T follicular helper cell (primary cell): ENCODE data around the gene ARL5A.

ENCODE experiments used
- DNase-seq: peaks from one replicate; pipeline ENCODE4 v3.0.0-alpha.2; 2020; ENCODE audit warnings: low read depth

Gene ARL5A

DNA sequence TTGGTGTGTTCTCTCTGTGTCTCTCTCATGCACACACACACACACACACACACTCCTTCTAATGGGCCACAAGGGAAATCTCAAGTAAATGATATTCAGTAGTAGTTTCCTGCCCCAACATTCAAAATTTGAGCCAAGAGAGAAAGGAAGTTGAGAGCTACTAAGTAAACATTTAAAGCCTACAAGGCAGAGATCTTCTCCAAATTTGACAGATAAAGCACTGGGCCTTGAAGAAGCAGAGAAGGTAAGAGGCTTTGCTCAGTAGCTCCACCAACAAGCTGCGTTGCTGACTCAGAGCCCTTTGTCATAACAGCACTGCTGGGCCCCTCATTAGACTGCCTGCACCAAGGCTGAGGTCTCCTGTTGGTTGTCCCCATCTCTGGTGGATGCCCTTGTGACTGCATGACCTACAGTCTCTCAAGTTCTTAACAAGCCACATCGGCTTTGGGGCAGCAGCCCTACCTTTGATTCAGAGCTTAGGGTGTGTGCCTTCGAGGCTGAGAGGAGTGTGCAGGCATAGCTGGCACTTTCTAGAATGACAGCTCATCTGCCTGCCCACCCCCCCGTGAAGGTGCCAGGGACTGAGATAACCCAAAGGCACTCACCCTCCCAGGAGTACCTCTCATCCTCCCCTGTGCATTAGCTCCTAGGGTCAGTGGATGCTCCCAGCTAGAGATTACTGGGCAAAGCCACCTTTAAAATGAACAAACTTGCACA lies 61.6 kb downstream of the ARL5A start:
- DNase-seq: no peak

DNA sequence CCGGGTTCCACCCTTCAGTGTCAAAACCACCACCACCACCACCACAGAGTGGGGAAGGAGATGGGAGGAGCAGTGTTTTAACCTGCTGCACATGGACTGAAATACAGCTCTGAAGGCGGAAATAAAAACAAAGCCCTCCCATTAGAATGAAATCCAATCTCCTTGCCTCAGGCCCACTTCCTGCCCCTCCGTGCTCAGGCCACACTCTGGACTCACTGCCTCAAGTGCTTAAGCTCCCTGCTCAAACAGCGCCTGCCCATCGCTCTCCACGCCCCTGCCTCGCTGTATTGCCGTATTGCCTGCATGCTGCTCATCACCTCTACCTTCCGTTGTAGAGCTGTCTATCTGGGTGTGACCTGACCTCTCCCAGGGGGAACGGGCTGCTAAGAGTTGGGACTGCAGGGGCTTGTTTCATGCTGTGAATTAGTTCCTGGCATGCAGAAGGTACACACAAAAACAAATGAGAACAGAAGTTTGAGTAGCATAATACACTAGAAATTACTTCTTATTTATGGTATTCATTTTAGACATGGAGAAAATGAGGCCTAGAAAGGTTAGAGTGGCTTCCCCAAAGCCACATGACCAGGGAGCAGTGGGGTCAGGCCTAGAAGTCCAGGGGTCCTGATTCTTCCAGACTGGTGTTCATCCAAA lies 62.3 kb downstream of the ARL5A start:
- DNase-seq: no peak

DNA sequence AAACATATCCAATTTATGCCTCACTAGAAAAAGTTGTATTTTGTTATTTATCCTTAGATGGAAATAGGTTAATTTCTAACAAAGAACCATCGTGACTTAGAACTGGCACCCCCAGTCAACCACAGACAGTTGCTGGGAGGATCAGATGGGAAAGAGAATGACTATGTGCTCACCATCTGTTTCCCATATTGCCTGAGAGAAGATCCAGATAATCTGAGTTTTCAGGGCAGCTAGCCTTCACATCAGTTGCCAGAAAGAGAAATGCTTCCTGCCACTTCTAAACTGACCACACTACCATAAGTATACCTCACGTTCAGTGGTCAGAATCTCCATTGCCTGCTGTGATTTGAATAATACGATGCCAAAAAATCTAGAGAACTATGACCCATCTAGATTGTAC lies 65.5 kb downstream of the ARL5A start:
- DNase-seq: no peak

DNA sequence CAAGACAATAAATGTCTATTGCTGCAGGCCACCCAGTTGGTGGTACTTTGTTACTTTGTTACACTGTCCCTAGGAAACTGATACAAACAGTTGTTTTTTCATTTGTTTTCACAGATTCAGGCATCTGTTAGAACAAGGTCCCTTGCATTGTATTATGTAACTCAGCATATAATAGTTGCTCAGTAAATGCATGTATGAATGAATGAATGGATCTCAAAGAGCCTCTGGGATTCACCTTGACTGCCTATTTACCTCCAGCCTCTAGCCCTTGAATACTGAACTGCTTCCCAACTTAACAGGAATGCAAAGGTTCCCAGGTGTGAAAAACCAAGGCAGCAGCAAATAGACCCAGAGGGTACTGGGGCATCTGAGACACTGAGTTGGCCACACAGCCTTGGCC lies 66.5 kb downstream of the ARL5A start:
- DNase-seq: no peak

DNA sequence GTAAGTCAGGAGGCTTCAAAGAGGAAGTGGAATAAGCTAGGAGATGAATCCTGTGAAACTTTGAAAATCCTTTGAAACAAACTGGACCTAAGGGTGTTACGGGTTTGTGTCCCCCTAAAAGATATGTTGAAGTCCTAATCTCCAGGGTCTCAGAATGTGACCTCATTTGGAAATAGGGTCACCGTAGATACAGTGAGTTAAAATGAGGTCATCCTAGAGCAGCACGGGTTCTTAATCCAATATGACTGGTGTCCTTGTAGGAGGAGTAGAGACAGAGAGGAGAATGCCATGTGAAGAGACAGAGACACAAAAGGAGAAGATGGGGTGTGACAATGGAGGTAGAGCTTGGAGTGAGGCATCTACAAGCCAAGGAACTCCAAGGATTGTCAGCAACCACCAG lies 67.0 kb downstream of the ARL5A start:
- no peak for DNase-seq

DNA sequence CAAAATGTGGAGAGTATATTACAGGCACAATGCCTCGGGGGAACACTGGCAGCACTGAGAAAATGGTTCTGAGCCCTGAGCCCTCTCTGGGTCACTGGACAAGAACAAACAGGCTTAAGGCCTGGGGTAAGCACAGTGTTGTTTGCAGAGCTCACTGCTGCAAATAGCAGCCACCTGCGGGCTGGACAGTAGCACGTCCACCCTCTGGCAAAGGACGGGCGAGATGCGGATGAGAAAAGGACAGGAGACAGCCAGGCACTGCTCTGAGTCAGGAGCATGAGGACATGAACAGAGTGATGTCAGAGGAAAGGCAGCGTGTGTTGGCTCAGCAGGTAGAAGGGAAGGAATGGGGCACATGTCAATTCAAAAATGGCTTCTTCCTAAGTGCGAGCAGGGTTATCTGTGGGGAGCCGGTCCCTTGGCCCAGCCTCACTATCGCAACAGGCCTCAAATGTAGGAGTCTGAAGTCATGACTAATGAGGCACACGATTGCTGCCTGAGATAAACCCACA lies 68.0 kb downstream of the ARL5A start:
- DNase-seq: no peak

DNA sequence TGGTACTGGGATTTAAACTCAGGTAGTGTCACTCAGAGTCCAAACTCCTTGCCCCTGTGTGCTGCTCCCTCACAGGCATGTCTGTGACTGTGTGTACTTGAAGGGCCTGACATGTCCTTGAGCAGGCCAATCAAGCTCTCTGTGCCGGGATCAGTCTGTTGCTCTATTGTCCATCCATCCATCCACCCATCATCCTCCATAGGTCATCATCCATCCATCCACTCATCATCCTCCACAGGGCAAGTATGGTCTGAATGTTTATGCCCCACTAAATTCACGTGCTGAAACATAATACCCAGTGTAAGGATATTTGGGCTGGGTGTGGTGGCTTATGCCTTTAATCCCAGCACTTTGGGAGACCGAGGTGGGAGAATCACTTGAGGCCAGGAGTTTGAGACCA lies 69.5 kb downstream of the ARL5A start:
- DNase-seq: no peak

DNA sequence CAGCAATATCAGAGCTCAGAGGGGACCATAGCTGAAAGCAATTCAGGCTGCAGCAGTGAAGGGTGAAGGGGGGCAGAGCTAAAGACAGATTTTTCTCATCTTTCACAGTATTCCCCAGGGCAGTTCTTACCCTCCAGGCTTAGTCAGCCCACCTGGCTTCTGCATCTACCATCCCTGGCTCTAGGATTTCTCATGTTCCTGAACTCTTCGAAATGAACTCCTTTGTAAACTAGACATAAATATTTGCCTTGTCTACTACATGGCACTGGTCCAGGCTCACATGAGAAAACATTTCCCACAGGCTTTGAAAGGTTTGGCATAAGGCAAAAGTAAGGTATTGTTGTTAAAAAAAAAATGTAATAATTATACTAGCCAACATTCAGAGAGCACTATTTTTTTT lies 70.4 kb downstream of the ARL5A start:
- DNase-seq: no peak

DNA sequence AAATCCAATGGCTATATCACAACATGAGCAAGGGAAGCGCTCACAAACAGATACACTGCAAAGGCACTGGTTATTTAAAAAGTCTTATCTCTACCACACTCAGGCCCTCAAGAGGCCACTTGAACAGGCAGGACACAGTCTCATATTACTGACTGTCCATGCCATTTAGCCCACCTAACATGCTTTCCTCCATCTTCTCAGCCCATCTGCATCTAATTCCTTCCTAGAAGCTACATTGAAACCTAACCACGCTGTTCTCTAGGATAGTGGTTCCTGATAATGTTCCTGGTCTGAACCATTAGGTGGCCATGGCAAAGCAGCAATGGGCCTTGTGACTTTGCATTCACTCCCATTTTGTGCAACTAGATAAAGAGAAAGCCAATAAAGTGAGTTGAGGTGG lies 71.4 kb downstream of the ARL5A start:
- no peak for DNase-seq

DNA sequence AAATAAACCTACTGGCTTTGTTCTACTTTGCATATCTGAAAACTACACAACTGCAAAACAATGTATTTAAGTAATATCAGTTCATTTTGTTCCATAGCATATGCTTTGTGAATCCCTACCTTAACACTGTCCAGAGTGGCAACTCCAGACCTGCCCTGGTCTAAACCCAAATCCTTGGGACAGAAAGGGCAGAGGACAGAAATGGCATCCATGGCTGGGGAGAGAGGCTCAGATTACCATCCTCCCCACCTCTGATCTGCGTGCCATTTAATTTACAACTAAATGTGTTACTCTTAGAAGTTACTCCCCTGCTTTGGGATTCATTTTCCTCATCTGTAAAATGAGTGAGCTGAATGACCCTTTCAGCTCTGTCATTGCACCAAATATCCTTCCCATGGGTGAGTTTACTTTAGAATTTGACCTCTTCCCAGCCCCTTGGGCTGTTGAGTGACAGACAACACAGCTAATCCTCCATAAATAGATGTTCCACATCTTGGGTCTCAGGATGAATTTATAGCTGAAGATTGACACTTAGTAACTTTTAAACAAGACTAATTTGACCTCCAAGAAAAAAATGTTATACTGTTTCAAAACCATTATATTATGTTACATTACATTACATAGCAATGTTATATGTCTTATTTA lies 73.8 kb downstream of the ARL5A start:
- no peak for DNase-seq

DNA sequence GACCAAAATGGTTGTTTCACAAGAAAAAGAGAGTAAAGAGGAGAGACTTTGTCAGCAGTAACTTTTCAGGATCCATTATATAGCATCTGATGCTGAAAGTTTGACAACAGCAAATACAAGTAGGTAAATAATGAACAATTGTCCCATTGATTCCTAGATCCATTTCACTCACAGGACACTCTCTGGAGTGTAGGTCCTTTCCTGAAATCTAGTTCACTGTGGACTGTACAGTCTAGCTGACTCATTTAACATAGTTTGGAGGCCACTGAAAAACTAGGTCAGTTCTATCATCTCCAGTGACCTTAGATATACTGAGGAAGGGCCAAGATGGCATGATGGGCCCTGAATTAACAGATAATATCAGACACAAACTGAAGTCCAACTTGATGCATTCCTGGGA lies 74.7 kb downstream of the ARL5A start:
- no peak for DNase-seq
